ENCODE results near the gene ZNF205.

- no peak for TF ChIP-seq CTCF (conservative IDR thresholded peaks at IDR 0.05)
- TF ChIP-seq EZH2 (IDR thresholded peaks at IDR 0.05; ENCODE audit: low read depth) = no peak
Observed at GRCh38 chr16:3101841-3102470, 10.4 kb upstream of the ZNF205 start.
